C4-2B (cell line): ENCODE data around the gene ANKMY1.

Experiments used
- CTCF ChIP-seq: fragments of 450-650 bp; conservative IDR thresholded peaks from 2 replicates; pipeline ENCODE4 v1.5.1; 2017; ENCODE audit warnings: mild to moderate bottlenecking
- ZFX ChIP-seq: fragments of 450-650 bp; IDR thresholded peaks from 2 replicates; pipeline ENCODE4 v1.6.1; 2017

- no peak for TF ChIP-seq CTCF
- no peak for TF ChIP-seq ZFX
These were observed 20.7 kb upstream of the ANKMY1 start for GRCh38 chr2:240578488-240578887.
